Urinary bladder (tissue), 4 donors: Measurements from ENCODE around the gene MARF1. TPM values are rescaled to one million over a fixed set of nuclear protein-coding genes. Genes with fewer than 3 reads are reported as not detected.

Experiments used
- DNase-seq: peaks from one replicate; pipeline ENCODE4 v3.0.0-alpha.2; 2015; ENCODE audit errors: extremely low spot score
- H3K27ac ChIP-seq: one replicate; pipeline ENCODE4 v1.5.1; 2013; ENCODE audit warnings: low read depth, mild to moderate bottlenecking, moderate library complexity
- H3K36me3 ChIP-seq: one replicate; pipeline ENCODE4 v1.6.1; 2013; ENCODE audit warnings: mild to moderate bottlenecking, moderate library complexity; ENCODE audit not compliant: insufficient read depth
- H3K4me1 ChIP-seq: one replicate; pipeline ENCODE4 v1.6.1; 2013; ENCODE audit warnings: mild to moderate bottlenecking, moderate library complexity; ENCODE audit not compliant: insufficient read depth
- H3K4me3 ChIP-seq: one replicate; pipeline ENCODE4 v1.5.1; 2013; ENCODE audit warnings: low read depth, low read length
- WGBS: extraction: QIAGEN DNeasy Blood & Tissue Kit; methylation state at CpG from one replicate; pipeline ENCODE4 v1.1.7; 2013; 5-methylcytosine and 5-hydroxymethylcytosine counted together
- polyA plus RNA-seq: library from polyadenylated mRNA; stranded (reverse); fragments of 200-250 nt; gene quantifications from one replicate; pipeline ENCODE4 v1.2.3, GENCODE V29; 2013
- total RNA-seq: library from RNA; depleted of rRNA; stranded (reverse); fragments of >200 nt; gene quantifications from one replicate; pipeline ENCODE4 v1.2.3, GENCODE V29; 2014
- donor health status: healthy with polysubstance abuse.
- donor health status: healthy.

The MARF1 gene
- total and polyA plus RNA-seq, 2 donors = 30.6 to 45.0 TPM

DNA sequence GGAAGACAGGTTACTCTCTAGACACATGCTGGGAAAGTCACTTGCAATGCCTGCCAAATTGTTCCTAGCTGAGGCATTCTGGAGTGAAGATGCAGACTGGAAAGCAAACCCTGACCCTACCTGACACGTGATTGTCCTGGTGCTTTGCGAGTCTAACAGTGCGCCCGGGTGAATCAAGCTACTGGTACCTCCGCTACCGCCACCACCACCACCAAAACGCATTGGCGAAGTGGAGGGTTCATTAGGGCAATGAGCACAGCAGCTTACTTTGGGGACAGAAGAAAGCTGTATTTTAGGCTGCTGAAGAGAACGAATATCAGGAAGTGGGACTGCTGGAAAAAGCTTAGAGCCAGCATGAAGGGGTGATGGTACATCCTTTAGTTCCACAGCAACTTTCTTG lies 7.0 kb downstream of the MARF1 start:
- Histone ChIP-seq H3K4me1 (no peaks in the 10 kb centered on the region), H3K27ac (no peak overlapping the region), H3K4me3 (no peak overlapping the region), H3K36me3 (peaks cover 7% of the 10 kb centered on the region)
- WGBS = 94% methylated on average over 9 of the region's 9 CpGs
- DNase-seq = no peak

DNA sequence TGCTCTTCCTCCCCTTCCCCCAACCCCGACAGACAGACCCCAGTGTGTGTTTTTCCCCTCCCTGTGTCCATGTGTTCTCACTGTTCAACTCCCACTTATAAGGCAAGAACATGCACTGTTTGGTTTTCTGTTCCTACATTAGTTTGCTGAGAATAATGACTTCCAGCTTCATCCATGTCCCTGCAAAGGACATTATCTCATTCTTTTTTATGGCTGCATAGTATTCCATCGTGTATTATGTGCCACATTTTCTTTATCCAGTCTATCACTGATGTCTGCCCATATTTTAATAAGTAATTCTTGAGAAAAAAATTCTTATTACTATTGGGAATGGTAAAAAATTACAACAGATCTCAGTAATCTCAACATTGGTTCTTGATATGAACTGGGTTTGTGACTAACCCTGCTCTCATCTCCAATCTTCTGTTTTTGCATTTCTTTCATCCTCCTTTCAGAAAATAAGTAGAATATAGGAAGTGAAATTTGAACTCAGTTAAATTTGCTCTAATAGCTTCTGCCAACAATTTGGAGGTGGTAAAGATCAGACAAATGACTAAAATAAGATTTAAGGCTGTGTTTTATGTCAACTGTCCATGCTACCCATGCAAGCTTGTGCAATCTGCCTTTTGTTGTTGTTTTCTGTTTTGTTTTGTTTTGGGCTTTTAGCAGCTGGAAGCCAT lies 11.1 kb downstream of the MARF1 start:
- 99% methylated on average over 2 of the region's 2 CpGs for WGBS
- DNase-seq = no peak
- peaks cover 5% of the 10 kb centered on the region for H3K36me3 ChIP-seq
- no peaks in the 10 kb centered on the region for H3K4me1 ChIP-seq
- no peak overlapping the region for H3K4me3 ChIP-seq
- H3K27ac ChIP-seq = no peak overlapping the region

DNA sequence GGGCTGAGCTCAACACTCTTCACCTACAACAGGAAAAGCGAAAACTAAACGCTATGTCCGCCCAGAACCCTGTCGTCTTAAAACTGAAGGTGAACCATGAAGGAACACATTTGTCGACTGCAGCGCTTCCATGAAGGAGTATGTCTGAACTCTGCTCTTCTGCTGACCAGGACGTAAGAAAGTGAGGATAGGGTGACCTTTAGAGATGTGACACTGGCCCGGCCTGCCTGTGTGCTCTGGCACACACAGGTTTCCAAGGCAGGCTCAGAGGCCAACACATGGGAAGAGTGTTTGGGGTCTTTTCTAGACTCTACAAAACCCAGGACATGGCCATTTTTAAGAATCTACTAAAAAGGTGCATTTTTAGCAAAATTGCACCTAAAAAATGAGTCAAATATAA lies 21.1 kb downstream of the MARF1 start:
- no peak for DNase-seq
- no peaks in the 10 kb centered on the region for H3K4me1 ChIP-seq
- peaks cover 17% of the 10 kb centered on the region for H3K36me3 ChIP-seq
- H3K4me3 ChIP-seq = no peak overlapping the region
- 86% methylated on average over 8 of the region's 8 CpGs for WGBS
- H3K27ac ChIP-seq = no peak overlapping the region

DNA sequence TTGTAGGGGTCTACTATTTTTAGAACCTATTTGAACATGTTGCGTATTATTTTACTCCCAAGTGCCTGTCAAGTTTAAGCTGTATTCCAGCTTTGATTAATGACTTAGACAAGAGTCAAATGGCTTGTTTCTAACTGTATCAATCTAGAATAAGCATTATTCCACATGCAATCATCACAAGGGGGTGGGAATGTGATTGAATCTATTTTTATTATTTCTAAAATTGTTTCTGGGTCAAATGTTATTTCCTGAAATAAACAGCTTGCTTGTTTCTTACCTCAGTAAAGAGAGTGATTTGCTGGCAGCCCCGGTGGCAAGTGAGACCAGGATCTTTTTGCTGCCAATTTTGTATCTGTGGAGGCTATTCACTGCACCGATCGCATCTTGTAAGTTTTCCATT lies 21.5 kb downstream of the MARF1 start:
- no peak for DNase-seq
- Histone ChIP-seq H3K4me1 (no peaks in the 10 kb centered on the region), H3K27ac (no peak overlapping the region), H3K36me3 (peaks cover 15% of the 10 kb centered on the region), H3K4me3 (no peak overlapping the region)
- 83% methylated on average over 4 of the region's 4 CpGs for WGBS

DNA sequence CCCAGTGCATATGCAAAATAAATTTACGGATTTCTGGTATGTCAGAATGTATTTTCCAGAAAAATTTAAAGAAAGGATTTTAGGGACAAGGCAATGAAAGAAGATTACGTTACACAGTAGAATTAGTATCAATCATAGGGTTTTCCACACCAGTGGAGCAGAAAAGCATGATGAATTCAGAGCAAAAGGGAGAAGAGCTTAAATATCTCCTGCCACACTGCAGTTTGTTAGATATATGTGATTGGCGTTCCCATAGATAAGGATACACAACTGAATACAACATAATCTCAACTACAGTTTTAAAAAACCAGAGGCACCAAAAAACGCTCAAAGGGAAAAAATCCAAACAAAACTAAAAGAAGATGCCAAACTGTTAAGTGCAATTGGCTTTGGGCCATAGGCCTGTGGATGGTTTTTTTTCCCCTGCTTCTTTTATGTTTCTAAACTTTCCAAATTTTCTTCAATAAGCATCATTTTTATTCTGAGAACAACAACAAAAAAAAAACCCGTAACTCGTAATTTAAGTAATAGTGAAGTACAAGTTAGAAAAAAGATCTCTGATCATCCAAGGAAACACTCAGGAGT lies 22.3 kb downstream of the MARF1 start:
- Histone ChIP-seq H3K36me3 (peaks cover 15% of the 10 kb centered on the region), H3K27ac (no peak overlapping the region), H3K4me3 (no peak overlapping the region), H3K4me1 (no peaks in the 10 kb centered on the region)
- no peak for DNase-seq
- 77% methylated on average over 6 of the region's 6 CpGs for WGBS

DNA sequence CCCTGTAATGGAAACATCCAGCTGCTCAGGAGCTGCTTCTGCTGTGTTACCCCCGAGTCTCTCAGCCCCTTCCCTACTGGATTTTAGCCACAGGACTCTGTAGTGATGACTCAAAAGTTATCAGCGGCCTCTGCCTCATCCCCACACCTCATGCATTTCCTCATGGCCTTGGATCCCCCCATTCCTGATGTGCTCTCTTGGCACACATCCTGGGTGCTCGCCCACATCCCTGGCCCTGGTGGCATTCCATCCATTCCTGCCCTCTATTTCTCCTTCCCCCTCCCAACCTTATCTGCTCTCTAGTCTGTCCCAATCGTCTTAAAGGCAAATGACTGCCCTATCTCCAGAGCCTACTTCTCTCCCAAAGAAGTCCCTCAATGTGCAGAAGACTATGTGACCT lies 24.6 kb downstream of the MARF1 start:
- Histone ChIP-seq H3K4me1 (no peaks in the 10 kb centered on the region), H3K4me3 (no peak overlapping the region), H3K27ac (no peak overlapping the region), H3K36me3 (peaks cover 8% of the 10 kb centered on the region)
- 87% methylated on average over 4 of the region's 4 CpGs for WGBS
- DNase-seq = no peak

DNA sequence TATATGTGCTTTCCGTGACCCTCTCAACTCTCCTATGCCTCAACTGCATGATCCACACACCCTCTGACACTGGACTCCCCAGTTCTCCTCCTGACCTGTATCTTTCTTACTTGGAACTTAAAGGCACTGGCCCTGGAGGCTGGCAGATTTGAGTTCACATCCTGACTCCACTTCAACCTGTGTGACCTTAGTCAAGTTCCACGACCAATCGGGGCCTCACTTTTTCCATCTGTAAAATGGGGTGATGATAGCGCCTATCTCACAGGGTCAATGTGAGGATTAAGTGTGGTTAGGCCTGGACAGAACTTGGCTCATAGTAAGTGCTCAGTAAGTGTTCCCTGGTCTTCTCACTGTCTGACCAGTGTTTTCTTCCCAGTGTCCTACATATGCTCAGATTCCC lies 25.1 kb downstream of the MARF1 start:
- Histone ChIP-seq H3K36me3 (peaks cover 8% of the 10 kb centered on the region), H3K4me1 (no peaks in the 10 kb centered on the region), H3K27ac (no peak overlapping the region), H3K4me3 (no peak overlapping the region)
- DNase-seq = no peak
- 96% methylated on average over 4 of the region's 4 CpGs for WGBS

DNA sequence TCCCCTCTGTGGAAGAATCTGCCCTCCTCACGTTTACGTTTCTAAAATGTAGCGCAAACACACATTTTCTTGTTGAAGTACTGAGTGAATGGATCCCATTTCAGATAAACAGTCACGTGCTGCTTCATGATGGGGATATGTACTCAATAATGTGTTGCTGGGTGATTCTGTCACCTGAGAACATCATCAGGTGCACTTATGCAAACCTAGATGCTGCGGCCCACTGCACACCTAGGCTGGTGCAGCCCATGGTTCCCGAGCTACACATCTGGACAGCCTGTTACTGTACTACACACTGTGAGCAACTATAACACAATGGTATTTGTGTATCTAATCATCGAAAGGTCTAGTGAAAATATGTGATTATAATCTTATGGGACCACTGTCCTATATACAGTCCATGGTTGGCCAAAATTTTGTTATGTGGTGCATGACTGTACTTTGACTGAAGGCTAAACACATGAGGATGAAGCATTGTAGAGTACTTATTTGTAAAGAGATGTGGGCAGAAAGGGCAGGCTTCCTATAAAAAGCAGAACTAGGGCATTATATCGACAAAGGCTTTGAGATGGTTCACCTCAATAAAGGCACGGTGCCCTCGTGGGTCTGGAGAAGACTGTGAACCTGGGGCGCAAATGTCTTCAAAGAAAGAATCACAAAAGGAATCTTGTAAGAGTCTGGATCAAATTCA lies 26.3 kb downstream of the MARF1 start:
- Histone ChIP-seq H3K4me3 (no peak overlapping the region), H3K4me1 (no peaks in the 10 kb centered on the region), H3K36me3 (peaks cover 9% of the 10 kb centered on the region), H3K27ac (no peak overlapping the region)
- no peak for DNase-seq
- 92% methylated on average over 11 of the region's 11 CpGs for WGBS

DNA sequence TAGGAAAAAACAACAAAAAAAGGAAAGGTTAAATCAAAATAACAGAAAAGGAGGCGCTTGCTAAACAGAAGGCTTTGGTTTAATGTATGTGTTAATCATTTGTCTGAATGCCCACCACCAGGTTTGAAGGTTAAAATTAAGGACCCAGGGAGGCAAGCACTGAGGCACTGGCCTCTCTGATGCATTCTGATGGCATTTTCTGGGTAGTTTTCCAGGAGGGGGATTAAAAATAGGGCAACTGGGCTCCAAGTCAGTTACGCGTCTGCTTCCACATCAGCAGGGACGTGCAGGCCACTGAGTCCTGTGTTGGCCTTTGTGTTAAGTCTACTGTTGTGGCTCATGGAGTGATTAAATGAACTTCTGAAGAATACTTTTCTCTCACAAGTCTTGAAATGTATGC lies 26.9 kb downstream of the MARF1 start:
- WGBS = 91% methylated on average over 4 of the region's 4 CpGs
- Histone ChIP-seq H3K27ac (no peak overlapping the region), H3K4me3 (no peak overlapping the region), H3K36me3 (peaks cover 11% of the 10 kb centered on the region), H3K4me1 (no peaks in the 10 kb centered on the region)
- DNase-seq = no peak

DNA sequence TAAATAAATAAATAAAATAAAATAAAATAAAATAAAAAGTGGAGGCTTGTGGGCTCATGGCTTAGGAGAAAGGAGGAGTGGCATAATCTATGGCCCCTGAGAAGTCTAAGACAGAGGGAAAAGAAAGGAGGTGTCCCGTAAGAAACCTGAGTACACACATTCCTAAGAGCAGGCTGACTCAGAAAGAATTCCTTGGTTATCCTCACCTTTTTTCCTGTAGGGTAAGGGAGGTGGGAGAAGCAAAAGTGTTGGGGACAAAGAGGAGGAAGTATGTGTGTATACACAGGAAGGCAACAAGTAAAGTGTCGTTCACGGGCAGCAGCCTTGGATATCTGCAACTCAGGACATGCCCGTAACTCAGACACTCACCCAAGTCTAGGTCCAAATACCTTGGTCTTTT lies 29.3 kb downstream of the MARF1 start:
- 90% methylated on average over 4 of the region's 4 CpGs for WGBS
- H3K4me3 ChIP-seq = no peak overlapping the region
- H3K27ac ChIP-seq = no peak overlapping the region
- no peaks in the 10 kb centered on the region for H3K4me1 ChIP-seq
- no peak for DNase-seq
- H3K36me3 ChIP-seq = peaks cover 10% of the 10 kb centered on the region

DNA sequence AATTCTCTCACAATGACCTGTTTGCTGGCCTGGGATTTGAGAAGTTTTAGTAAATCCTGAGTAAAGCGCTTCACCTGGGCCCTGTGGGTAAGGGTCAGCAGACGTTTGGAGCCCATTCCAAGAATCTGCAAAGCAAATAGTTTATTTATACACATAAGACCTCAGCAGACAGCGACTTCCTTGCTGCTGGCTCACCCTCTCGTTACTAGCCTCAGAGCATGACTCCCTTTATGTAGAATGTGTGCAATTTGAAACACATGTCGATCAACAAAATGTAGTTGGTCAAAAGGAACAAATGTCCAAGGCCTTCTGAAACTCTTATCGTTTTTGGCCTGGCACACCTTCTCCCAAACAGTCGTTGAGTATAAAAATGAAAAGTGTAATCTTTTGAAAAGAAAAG lies 31.3 kb downstream of the MARF1 start:
- Histone ChIP-seq H3K4me1 (no peaks in the 10 kb centered on the region), H3K4me3 (no peak overlapping the region), H3K36me3 (peaks cover 7% of the 10 kb centered on the region), H3K27ac (no peak overlapping the region)
- DNase-seq = no peak
- 76% methylated on average over 7 of the region's 7 CpGs for WGBS

DNA sequence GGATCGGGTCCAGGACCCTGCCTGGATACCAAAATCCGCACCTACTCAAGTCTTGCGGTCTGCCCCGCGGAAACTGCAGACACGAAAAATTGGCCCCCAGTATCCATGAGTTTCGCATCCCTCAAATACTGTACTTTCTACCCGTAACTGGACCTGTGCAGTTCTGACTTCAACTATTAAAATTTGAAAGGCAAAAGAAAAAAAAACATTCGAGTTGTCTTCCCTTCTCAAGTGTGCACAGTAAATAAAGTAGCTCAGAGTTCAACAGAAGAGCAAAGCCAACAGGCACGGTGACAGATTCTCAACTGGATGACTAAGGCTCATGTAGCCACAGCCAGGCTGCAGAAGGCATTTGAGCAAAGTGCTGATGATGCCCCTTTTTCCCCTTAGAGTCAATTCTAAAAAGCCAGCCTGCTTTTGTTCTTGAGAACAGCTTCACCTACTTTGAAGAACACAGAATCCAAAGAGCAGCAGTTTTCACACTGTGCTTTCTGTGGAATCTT lies 32.5 kb downstream of the MARF1 start:
- no peak overlapping the region for H3K4me3 ChIP-seq
- DNase-seq = no peak
- H3K4me1 ChIP-seq = no peaks in the 10 kb centered on the region
- H3K27ac ChIP-seq = no peak overlapping the region
- peaks cover 7% of the 10 kb centered on the region for H3K36me3 ChIP-seq
- 92% methylated on average over 10 of the region's 10 CpGs for WGBS

DNA sequence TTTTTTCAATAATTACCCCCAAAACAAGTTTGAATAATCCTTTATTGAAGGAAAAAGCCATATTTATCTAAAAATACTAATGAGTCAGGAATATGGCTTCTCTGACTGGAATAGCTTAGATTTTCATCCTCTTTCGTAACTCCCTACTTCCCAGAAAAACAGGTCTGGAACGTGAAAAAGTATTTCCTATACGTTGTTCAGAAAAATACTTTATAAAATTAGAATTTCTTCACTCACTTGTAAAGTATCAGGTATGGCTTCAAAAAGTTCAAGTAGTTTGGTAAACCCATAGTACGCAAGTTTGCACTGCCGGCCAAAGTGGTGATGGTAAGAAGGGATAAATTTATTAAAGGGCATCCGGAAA lies 33.7 kb downstream of the MARF1 start:
- Histone ChIP-seq H3K4me1 (peaks cover 2% of the 10 kb centered on the region), H3K4me3 (no peak overlapping the region), H3K27ac (no peak overlapping the region), H3K36me3 (peaks cover 9% of the 10 kb centered on the region)
- no peak for DNase-seq
- 93% methylated on average over 6 of the region's 6 CpGs for WGBS
